IMR-90 (cell line): ENCODE results near the gene MAPKAPK2.

Experiments
- POLR2A ChIP-seq: IDR thresholded peaks from 2 replicates; pipeline ENCODE4 v1.6.1; 2012; ENCODE audit warnings: mild to moderate bottlenecking, low read depth, low read length
- RCOR1 ChIP-seq: IDR thresholded peaks from 2 replicates; pipeline ENCODE4 v1.6.1; 2012; ENCODE audit warnings: mild to moderate bottlenecking, low read length, improper control_type of control experiment; ENCODE audit not compliant: insufficient replicate concordance

- TF ChIP-seq POLR2A (no peak), RCOR1 (no peak)
Observed at GRCh38 chr1:206647224-206647623, 37.5 kb upstream of the MAPKAPK2 start.
